GM12875 (cell line): Measurements from ENCODE around the gene SGO2.

Source experiments
- H3K4me3 ChIP-seq: one replicate; pipeline ENCODE4 v1.5.1; 2011; ENCODE audit warnings: low read depth, low read length, control low read depth
- TF ChIP-seq, protein P1 (sequence below): IDR thresholded peaks from 2 replicates; pipeline ENCODE4 v1.5.1; 2011; ENCODE audit warnings: low read depth, mild to moderate bottlenecking, control low read depth, inconsistent platforms, low read length, moderate library complexity, borderline replicate concordance; ENCODE audit not compliant: insufficient read depth

SGO2 gene

DNA sequence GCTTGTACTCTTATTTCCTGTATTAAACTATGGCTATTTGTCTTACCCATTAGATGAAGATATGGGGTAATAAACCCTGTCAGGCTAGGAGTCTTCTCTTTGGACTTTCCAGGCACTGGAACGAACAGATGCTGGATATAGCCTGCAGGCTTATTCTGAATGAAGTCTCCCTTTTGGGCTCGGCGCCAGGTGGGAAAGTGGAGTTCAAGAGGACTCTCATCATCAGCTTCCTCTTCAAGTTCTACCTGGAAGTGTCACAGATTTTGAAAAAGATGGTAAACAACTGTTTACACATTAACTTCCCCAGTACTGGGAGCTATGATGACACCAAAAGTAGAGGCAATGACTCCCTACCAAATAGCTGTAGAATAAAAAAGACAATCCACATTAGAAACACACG, 87.7 kb downstream of the SGO2 start:
- TF ChIP-seq, protein P1, sequence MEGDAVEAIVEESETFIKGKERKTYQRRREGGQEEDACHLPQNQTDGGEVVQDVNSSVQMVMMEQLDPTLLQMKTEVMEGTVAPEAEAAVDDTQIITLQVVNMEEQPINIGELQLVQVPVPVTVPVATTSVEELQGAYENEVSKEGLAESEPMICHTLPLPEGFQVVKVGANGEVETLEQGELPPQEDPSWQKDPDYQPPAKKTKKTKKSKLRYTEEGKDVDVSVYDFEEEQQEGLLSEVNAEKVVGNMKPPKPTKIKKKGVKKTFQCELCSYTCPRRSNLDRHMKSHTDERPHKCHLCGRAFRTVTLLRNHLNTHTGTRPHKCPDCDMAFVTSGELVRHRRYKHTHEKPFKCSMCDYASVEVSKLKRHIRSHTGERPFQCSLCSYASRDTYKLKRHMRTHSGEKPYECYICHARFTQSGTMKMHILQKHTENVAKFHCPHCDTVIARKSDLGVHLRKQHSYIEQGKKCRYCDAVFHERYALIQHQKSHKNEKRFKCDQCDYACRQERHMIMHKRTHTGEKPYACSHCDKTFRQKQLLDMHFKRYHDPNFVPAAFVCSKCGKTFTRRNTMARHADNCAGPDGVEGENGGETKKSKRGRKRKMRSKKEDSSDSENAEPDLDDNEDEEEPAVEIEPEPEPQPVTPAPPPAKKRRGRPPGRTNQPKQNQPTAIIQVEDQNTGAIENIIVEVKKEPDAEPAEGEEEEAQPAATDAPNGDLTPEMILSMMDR, result no peak

DNA sequence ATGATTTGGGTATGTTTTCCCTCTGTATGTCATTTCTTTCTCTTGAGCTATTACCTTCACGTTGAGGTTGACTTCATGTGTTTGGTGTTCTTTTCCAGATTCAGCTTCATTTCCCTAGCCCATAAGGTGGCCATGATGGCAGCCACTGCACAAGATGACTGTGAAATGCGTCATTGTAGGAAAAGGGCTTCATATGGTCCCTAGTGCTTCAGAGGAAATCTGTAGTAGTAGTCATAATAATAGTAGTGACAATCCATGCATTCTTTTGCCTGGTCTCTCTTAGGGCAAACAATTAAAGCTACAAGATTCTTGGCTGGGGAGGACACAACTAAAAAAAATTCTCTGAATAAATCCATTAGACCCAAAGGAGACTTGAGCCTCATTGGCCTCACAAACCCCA, 88.2 kb downstream of the SGO2 start:
- TF ChIP-seq, protein P1, result no peak
- H3K4me3 ChIP-seq, result no peak overlapping the region

More for the DNA sequence above, 87.7 kb downstream of the SGO2 start:
- H3K4me3 ChIP-seq, result no peak overlapping the region

DNA sequence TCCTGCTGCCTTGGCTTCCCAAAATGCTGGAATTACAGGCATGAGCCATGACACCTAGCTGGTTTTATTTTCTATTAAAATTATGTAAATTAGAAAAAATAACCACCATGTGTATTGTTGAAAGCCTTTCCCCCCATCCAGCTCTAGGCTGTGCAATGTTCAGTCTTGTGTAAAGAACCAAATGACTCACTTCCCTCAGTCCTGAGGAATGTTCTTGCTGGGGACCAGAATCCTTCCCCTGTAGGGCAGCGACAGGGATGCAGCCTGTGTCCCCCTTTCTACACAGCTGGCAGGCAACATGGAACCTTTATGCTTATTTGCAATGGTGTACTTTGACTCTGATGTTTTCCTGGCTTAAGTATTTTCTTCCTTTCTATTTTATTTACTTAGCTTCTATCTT, 89.2 kb downstream of the SGO2 start:
- TF ChIP-seq, protein P1, result no peak
- no peak overlapping the region for H3K4me3 ChIP-seq

- no peak overlapping the region for H3K4me3 ChIP-seq
Observed at GRCh38 chr2:200616193-200616592, 90.2 kb downstream of the SGO2 start.

GRCh38 chr2:200616656-200617055, 90.6 kb downstream of the SGO2 start:
- no peak overlapping the region for H3K4me3 ChIP-seq
- TF ChIP-seq, protein P1, result no peak

More at GRCh38 chr2:200616193-200616592, 90.2 kb downstream of the SGO2 start:
- TF ChIP-seq, protein P1, result no peak

DNA sequence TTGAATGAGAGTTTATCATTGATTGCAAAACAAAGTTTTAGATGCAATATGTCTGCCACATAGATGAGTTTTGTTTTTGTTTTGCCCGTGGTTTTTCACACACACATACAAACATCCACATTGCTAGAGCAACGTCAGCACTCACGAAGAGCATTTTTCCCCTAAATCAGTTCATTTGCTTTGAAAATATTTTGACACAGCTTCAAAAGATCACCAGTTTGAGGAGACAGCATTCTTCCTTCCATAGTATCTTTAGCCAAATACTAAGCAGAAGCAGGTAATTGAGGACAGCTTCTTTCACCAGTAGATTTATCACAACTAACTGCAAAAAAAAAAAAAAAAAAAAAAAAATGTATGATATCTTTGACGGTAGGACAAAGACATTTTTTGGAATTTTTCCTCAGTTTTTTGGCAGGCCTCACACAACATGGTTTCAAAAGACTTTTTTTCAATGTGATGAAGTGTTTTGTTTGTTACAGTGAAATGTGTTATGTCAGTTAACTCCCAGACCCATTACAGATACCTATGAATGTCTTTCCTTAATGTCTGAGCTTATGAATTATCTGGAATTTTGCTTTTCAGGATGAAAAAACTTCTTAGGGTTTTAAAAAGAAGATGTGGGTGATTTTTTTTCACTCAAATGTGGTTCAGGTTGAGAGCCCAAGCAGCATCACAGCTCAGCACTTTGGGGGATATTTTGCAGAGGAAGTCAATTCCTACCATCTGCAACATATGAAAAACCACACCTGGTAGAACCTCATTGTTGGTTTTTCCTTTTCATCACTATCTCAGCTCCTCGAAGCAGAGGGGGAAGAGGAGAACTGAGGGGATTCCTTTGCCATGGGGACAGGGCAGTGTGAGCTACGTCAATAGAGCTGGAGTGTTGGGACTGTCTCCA, 91.4 kb downstream of the SGO2 start:
- no peak overlapping the region for H3K4me3 ChIP-seq
- TF ChIP-seq, protein P1, result no peak

- TF ChIP-seq, protein P1, result no peak
Observed at GRCh38 chr2:200618054-200618419, 92.0 kb downstream of the SGO2 start.

More at GRCh38 chr2:200618054-200618419, 92.0 kb downstream of the SGO2 start:
- H3K4me3 ChIP-seq, result no peak overlapping the region
